DOHH2 (cell line): ENCODE data around the gene PEDS1.

Experiments used
- H3F3A ChIP-seq: fragments of 200-600 bp; sonication (generic), shearing (Covaris generic); 2 replicates; pipeline ENCODE4 v1.6.0; 2016; ENCODE audit warnings: antibody characterized with exemption, mild to moderate bottlenecking; ENCODE audit not compliant: control insufficient read depth, insufficient read depth
- H3K27ac ChIP-seq: fragments of 200-600 bp; sonication (generic); 2 replicates; pipeline ENCODE4 v1.5.1; 2014; ENCODE audit warnings: low read depth, mild to moderate bottlenecking, low read length, moderate library complexity
- H3K27me3 ChIP-seq: fragments of 200-600 bp; sonication (generic); 2 replicates; pipeline ENCODE4 v1.6.1; 2014; ENCODE audit warnings: mild to moderate bottlenecking, low read length, mixed read lengths; ENCODE audit not compliant: control insufficient read depth
- H3K36me3 ChIP-seq: fragments of 200-600 bp; sonication (generic); 2 replicates; pipeline ENCODE4 v1.6.1; 2014; ENCODE audit warnings: mild to moderate bottlenecking, low read length, moderate library complexity, mixed read lengths; ENCODE audit not compliant: control insufficient read depth
- H3K4me1 ChIP-seq: fragments of 200-600 bp; sonication (generic); 2 replicates; pipeline ENCODE4 v1.6.1; 2014; ENCODE audit warnings: mild to moderate bottlenecking, low read length, mixed read lengths; ENCODE audit not compliant: control insufficient read depth
- H3K4me2 ChIP-seq: fragments of 200-600 bp; sonication (generic); 2 replicates; pipeline ENCODE4 v1.6.0; 2014; ENCODE audit warnings: mild to moderate bottlenecking, low read length, moderate library complexity
- H3K4me3 ChIP-seq: fragments of 200-600 bp; sonication (generic); 2 replicates; pipeline ENCODE4 v1.5.1; 2014; ENCODE audit warnings: mild to moderate bottlenecking, low read length, mixed read lengths
- H3K79me2 ChIP-seq: fragments of 200-600 bp; sonication (generic); 2 replicates; pipeline ENCODE4 v1.6.1; 2014; ENCODE audit warnings: mild to moderate bottlenecking, low read length, mixed read lengths; ENCODE audit not compliant: control insufficient read depth
- H3K9me2 ChIP-seq: fragments of 200-600 bp; sonication (generic); replicated peaks from 2 replicates; pipeline ENCODE4 v1.6.1; 2014; ENCODE audit warnings: mild to moderate bottlenecking, low read length, mixed read lengths; ENCODE audit not compliant: control insufficient read depth
- H3K9me3 ChIP-seq: fragments of 200-600 bp; sonication (generic); 2 replicates; pipeline ENCODE4 v1.6.1; 2014; ENCODE audit warnings: antibody characterized with exemption, low read length, mixed read lengths; ENCODE audit not compliant: control insufficient read depth, insufficient read depth
- H4K20me1 ChIP-seq: fragments of 200-600 bp; sonication (generic); 2 replicates; pipeline ENCODE4 v1.6.0; 2014; ENCODE audit warnings: low read depth, mild to moderate bottlenecking, antibody characterized with exemption, low read length, moderate library complexity; ENCODE audit not compliant: control insufficient read depth, insufficient read depth
- CTCF ChIP-seq: fragments of 200-600 bp; sonication (generic); IDR thresholded peaks from one replicate; pipeline ENCODE4 v1.5.1; 2014; ENCODE audit warnings: antibody characterized with exemption, mild to moderate bottlenecking, low read depth, low read length; ENCODE audit not compliant: poor library complexity, severe bottlenecking
- EZH2phosphoT487 ChIP-seq: fragments of 200-600 bp; sonication (generic); IDR thresholded peaks from 2 replicates; pipeline ENCODE4 v1.6.1; 2017; ENCODE audit warnings: borderline replicate concordance, mild to moderate bottlenecking, antibody characterized with exemption, low read length, moderate library complexity, mixed read lengths

Gene PEDS1

GRCh38 chr20:50170549-50171220 is 17.2 kb upstream of the PEDS1 start:
- Histone ChIP-seq H3K27me3 (peaks cover 7% of the 10 kb centered on the region), H3K9me3 (no peaks in the 10 kb centered on the region), H3K27ac (no peak overlapping the region), H3K79me2 (no peaks in the 10 kb centered on the region), H3K36me3 (no peaks in the 10 kb centered on the region), H3K4me3 (no peak overlapping the region), H3K9me2 (no peaks in the 10 kb centered on the region), H3K4me1 (peaks cover 11% of the 10 kb centered on the region), H3K4me2 (no peak overlapping the region), H4K20me1 (no peaks in the 10 kb centered on the region), H3F3A (no peaks in the 10 kb centered on the region)
- TF ChIP-seq CTCF (no peak), EZH2phosphoT487 (no peak)

- no peaks in the 10 kb centered on the region for H3F3A ChIP-seq
- no peaks in the 10 kb centered on the region for H3K9me3 ChIP-seq
- H3K79me2 ChIP-seq, result no peaks in the 10 kb centered on the region
- H3K4me2 ChIP-seq, result no peak overlapping the region
- TF ChIP-seq EZH2phosphoT487 (no peak), CTCF (peak; percentile 93)
- no peak overlapping the region for H3K4me3 ChIP-seq
- no peak overlapping the region for H3K27ac ChIP-seq
- peaks cover 12% of the 10 kb centered on the region for H3K4me1 ChIP-seq
- no peaks in the 10 kb centered on the region for H4K20me1 ChIP-seq
- H3K36me3 ChIP-seq, result no peaks in the 10 kb centered on the region
- no peaks in the 10 kb centered on the region for H3K9me2 ChIP-seq
- peaks cover 10% of the 10 kb centered on the region for H3K27me3 ChIP-seq
Measured at GRCh38 chr20:50169329-50169823, 15.9 kb upstream of the PEDS1 start.

GRCh38 chr20:50165684-50166554 is 12.4 kb upstream of the PEDS1 start:
- peaks cover 7% of the 10 kb centered on the region for H3K27me3 ChIP-seq
- H4K20me1 ChIP-seq, result no peaks in the 10 kb centered on the region
- no peak overlapping the region for H3K27ac ChIP-seq
- TF ChIP-seq EZH2phosphoT487, result no peak
- no peak for TF ChIP-seq CTCF
- peak overlapping the region; percentile 37 for H3K4me2 ChIP-seq
- H3K4me3 ChIP-seq, result peak overlapping the region; percentile 0; the same call in 1 of the 2 replicates
- H3K36me3 ChIP-seq, result no peaks in the 10 kb centered on the region
- H3F3A ChIP-seq, result no peaks in the 10 kb centered on the region
- H3K9me2 ChIP-seq, result no peaks in the 10 kb centered on the region
- H3K79me2 ChIP-seq, result no peaks in the 10 kb centered on the region
- H3K4me1 ChIP-seq, result peaks cover 8% of the 10 kb centered on the region
- no peaks in the 10 kb centered on the region for H3K9me3 ChIP-seq
